GM12872 (cell line): ENCODE results near the gene RPL27A.

Source experiments
- TF ChIP-seq, protein P1 (sequence below): IDR thresholded peaks from 3 replicates; pipeline ENCODE4 v1.5.1; 2011; ENCODE audit warnings: low read depth, mild to moderate bottlenecking, low read length, moderate library complexity; ENCODE audit not compliant: insufficient read depth

The RPL27A gene

DNA sequence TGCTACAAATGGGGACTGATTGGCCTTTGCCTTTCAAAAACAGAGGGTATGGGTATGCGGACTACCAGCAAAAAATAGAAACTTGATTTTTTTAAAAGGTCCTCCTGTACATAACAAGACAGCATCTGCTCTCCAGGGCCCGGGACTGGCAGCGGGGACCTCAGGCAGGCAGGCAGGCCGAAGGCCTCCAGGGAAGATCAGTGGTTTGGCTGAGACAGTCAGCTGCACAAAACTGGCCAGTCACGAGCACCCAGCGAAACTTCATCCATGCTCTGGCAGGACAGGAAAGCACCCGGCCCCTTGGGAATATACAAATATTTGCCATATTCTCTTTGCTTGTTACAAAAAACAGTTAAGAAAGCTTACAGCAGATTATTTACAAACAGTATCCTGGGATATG is 11.0 kb downstream of the RPL27A start:
- TF ChIP-seq, protein P1, sequence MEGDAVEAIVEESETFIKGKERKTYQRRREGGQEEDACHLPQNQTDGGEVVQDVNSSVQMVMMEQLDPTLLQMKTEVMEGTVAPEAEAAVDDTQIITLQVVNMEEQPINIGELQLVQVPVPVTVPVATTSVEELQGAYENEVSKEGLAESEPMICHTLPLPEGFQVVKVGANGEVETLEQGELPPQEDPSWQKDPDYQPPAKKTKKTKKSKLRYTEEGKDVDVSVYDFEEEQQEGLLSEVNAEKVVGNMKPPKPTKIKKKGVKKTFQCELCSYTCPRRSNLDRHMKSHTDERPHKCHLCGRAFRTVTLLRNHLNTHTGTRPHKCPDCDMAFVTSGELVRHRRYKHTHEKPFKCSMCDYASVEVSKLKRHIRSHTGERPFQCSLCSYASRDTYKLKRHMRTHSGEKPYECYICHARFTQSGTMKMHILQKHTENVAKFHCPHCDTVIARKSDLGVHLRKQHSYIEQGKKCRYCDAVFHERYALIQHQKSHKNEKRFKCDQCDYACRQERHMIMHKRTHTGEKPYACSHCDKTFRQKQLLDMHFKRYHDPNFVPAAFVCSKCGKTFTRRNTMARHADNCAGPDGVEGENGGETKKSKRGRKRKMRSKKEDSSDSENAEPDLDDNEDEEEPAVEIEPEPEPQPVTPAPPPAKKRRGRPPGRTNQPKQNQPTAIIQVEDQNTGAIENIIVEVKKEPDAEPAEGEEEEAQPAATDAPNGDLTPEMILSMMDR = no peak

DNA sequence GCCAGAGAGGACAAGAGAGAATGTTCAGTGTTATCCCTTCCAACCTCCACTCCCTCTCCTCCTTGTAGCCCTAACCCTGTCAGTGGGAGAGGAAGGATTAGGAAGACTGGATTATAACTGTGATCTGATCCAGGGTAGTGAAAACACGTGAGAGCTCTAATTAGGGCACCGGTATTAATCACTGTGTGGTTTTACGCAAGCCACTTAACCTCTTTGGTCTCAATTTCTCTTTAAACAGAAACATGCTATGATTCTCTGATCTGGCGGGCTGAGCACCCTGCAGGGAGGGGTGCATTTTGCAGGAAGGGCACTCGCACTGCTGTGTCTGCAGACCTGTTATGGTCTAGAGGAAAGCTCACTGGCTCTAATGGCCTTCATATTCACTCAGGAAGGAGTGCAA is 11.5 kb downstream of the RPL27A start:
- TF ChIP-seq, protein P1 = no peak

DNA sequence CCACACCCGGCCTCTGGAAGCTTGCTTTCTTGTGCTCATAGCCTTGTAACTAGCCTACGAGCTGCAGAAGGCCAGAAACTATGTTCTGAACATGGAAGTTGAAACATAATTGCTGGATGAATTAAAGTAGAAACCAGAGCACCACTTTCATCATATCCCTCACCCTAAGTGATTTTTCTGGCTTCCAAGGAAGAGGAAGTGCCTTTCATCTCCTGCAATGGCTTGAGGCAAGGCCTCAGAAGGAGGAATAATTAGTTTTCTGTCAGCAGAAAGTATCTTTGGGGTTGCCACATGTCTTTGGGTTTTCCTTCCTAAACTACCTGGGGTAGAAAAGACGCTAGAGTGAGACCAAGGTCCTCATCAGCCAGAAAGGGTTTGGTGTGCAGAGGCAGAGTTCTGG is 14.5 kb downstream of the RPL27A start:
- TF ChIP-seq, protein P1 = no peak

DNA sequence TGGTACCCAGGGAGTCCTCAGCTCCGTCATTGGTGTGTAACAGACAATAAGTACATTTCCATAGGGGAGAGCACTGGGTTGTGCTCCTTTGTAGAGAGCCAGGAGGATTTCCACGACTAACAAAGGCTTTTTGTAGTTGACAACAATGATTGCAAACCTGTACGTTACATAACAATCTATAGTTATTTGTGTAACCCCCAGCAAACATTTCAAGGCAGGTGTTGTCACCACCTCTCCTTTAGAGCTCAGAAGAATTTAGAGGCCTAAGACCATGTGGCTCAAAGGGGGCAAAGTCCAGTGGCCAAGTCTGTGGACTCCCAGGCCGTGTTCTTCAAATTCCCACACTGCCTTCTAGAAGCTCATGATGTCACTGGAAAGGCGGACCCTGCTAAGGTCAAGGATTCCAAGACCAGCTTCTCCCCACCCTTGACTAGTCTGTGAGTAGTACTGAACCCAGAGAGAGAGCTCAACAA is 15.8 kb downstream of the RPL27A start:
- TF ChIP-seq, protein P1 = no peak

DNA sequence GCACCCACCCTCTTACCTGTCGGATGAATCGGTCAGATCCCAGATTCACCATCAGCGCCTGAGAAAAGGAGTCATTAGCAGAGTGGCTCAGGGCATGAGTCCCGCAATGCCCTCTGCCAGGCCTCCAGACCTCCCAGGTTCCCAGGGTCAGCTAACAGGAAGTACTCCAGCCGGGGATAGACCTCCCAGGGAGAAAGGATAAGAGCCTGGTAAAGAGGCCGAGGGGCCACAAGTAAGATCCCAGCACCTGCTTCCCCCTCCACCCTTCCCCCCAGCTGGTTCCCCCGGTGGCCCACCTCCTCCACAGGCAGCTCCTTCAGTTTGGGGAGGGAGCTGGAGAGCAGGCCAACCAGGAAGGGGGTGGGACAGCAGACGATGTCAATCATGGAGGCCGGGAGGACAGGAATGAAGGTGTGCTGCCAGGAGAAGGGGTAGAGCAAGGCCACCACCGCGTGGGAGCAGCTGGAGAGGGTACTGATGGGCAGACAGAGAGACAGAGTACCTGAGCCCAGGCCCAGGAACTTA is 16.4 kb downstream of the RPL27A start:
- TF ChIP-seq, protein P1 = no peak

DNA sequence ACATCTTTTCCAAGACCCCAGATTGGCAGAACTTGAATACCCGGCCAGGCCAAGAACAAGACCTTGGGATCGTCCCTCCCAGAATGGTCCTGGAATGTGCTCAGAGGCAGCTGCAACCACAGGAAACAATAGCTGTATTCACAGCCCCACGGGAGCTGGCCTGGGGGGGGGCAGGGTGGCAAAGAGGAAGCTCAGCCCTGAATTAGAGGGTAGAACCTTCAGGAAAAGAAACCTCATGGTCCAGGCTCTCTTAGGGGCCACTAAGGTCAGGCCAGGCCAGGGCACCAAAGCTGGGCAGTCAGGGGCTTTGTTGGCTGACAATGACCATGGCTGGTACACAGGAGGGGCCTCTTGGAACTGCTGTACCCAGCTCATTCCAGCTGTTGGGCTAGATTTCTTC is 17.3 kb downstream of the RPL27A start:
- TF ChIP-seq, protein P1 = no peak

DNA sequence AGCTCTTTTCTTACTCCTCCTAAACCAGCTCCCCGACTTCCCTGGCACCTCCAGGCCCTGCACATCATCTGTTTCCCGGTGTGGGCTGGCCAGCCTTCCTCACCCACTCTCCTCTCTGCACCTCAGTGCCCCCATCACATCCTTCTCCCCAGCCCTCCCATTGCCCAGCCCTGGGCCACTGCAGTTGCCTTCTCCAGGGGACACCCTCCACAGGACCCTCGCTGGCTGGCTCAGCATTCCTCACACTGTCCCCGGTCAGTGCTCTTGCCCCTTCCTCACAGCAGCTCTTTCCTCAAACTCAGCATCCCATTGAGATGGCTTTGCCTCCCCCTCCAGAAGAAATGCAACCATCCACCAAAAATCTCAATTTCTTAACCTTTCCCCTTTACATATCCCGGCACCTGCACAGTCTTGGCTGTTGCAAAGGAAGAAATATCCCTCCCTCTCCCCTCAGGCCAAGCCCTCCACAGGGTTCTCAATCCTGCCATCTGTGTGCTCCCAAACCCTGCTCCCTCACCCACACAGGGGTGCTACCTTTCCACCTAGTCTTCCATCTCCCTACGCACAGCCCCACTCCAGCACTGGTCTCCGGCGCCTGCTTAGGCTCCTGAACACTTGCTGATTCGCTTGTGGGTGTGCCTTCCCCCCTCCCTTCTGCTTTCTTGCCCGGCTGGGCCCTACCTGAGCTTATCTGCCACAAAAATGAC is 19.5 kb downstream of the RPL27A start:
- TF ChIP-seq, protein P1 = no peak
